Endothelial cell of hepatic sinusoid (primary cell): Measurements from ENCODE around the gene ERLIN1.

Experiments
- in situ Hi-C: cut with HindIII; loops from 2 replicates; pipeline ENCODE4 v1.10.0; 2017; ENCODE audit warnings: low sequenced_read_pairs

ERLIN1 gene

GRCh38 chr10:100185364-100186252, at the start of gene ERLIN1:
Gene ERLIN1, minus strand, starts transcription at chr10:100186029. Its CDS starts 403 bp downstream, at chr10:100185626.
- in situ Hi-C loops = loop anchor here (5.0 kb wide), 1 partner anchor 47 kb away; no protein-coding TSS in a partner anchor

- in situ Hi-C loops = loop anchor here (5.0 kb wide), 1 partner anchor 45 kb away; the partner anchor contains the start of gene ERLIN1
Observed at GRCh38 chr10:100232101-100232500, 46.3 kb upstream of the ERLIN1 start.

GRCh38 chr10:100229819-100230422, 44.1 kb upstream of the ERLIN1 start:
- in situ Hi-C loops = loop anchor here (5.0 kb wide), 1 partner anchor 43 kb away; the partner anchor contains the start of gene ERLIN1

GRCh38 chr10:100223879-100224278, 38.0 kb upstream of the ERLIN1 start:
- in situ Hi-C loops = no loop called here

GRCh38 chr10:100222529-100222928, 36.7 kb upstream of the ERLIN1 start:
- in situ Hi-C loops = no loop called here

GRCh38 chr10:100216006-100216405, 30.2 kb upstream of the ERLIN1 start:
- in situ Hi-C loops = no loop called here

- in situ Hi-C loops = no loop called here
Observed at GRCh38 chr10:100209303-100209702, 23.5 kb upstream of the ERLIN1 start.

GRCh38 chr10:100208276-100208675, 22.4 kb upstream of the ERLIN1 start:
- in situ Hi-C loops = no loop called here

GRCh38 chr10:100204370-100204769, 18.5 kb upstream of the ERLIN1 start:
- in situ Hi-C loops = loop anchor here (5.0 kb wide), 1 partner anchor 93 kb away; no protein-coding TSS in a partner anchor

GRCh38 chr10:100201549-100201948, 15.7 kb upstream of the ERLIN1 start:
- in situ Hi-C loops = loop anchor here (5.0 kb wide), 1 partner anchor 96 kb away; no protein-coding TSS in a partner anchor

- in situ Hi-C loops = no loop called here
Observed at GRCh38 chr10:100194711-100195110, 8.9 kb upstream of the ERLIN1 start.

- in situ Hi-C loops = no loop called here
Observed at GRCh38 chr10:100192350-100192749, 6.5 kb upstream of the ERLIN1 start.

- in situ Hi-C loops = loop anchor here (5.0 kb wide), 1 partner anchor 46 kb away; no protein-coding TSS in a partner anchor
Observed at GRCh38 chr10:100186253-100187212, 704 bp upstream of the ERLIN1 start.

- in situ Hi-C loops = loop anchor here (5.0 kb wide), 1 partner anchor 47 kb away; no protein-coding TSS in a partner anchor
Observed at GRCh38 chr10:100184840-100185239, 989 bp downstream of the ERLIN1 start.

GRCh38 chr10:100184426-100184825, 1.4 kb downstream of the ERLIN1 start:
- in situ Hi-C loops = no loop called here

- in situ Hi-C loops = no loop called here
Observed at GRCh38 chr10:100183481-100183880, 2.3 kb downstream of the ERLIN1 start.

- in situ Hi-C loops = no loop called here
Observed at GRCh38 chr10:100182908-100183307, 2.9 kb downstream of the ERLIN1 start.

GRCh38 chr10:100182281-100182680, 3.5 kb downstream of the ERLIN1 start:
- in situ Hi-C loops = no loop called here

- in situ Hi-C loops = no loop called here
Observed at GRCh38 chr10:100175875-100176274, 10.0 kb downstream of the ERLIN1 start.
